ENCODE measurements around the gene PYGO2. TPM values are rescaled to one million over a fixed set of nuclear protein-coding genes. Genes with fewer than 3 reads are reported as not detected.

PYGO2 gene
- total and polyA plus RNA-seq, 12 donors: 26.2 to 61.1 (median 38.7) TPM

DNA sequence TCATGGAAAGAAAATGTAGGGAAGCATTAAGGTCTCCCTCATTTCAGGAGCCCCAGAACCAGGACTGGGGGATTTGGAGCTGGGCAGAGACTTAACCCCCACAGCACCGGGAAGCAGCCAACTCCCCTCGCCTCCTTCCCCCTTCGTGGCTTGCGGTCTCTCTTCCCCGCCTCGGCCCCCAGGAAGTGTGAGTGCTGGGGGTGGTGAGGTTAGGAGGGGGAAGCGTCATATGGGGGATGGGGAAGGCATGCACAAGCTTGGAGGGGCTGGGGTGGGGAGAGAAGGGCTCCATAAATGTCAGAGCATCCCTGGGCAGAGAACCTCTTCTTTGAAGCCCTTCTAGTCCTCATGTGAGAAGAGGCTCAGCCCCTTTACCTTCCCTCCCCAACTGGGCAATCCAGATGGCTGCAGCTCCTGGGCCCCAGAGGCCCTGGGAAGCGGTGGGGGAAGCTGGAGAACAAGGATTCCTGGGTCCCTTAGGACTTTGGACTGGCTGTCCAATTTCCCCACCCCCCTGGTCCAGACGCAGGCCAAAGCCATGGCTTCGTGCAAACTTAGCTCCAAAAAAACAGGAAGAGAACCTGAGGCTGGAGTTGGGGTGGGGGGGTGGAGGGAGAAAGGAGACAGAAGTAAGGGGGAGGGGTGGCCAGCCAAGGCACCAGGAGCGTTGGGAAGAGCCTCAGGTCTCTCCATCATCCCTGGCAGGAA, 48.8 kb upstream of the PYGO2 start:
- peak in 3 of 7 donors; percentile 16 to 51 (median 18) for DNase-seq
- Histone ChIP-seq H3K4me1 (replicated peaks in 1 of 2) (peaks cover 71 to 72% of the 10 kb centered on the region in 2 donors), H3K9me3 (replicated peaks in 1 of 3) (no peaks in the 10 kb centered on the region), H3K27ac (peak overlapping the region in 3 of 5 donors; percentile 64 to 99 (median 75)), H3K27me3 (no peaks in the 10 kb centered on the region), H3K36me3 (replicated peaks in 1 of 2) (peaks cover 0 to 10% of the 10 kb centered on the region in 2 donors), H3K4me3 (no peak overlapping the region)
- intact Hi-C loops (cut with DNase I): no loop called here
- 58 to 72% (median 64%) methylated on average over 7 to 11 of the region's 11 CpGs for WGBS, 4 donors
- TF ChIP-seq, protein P1, sequence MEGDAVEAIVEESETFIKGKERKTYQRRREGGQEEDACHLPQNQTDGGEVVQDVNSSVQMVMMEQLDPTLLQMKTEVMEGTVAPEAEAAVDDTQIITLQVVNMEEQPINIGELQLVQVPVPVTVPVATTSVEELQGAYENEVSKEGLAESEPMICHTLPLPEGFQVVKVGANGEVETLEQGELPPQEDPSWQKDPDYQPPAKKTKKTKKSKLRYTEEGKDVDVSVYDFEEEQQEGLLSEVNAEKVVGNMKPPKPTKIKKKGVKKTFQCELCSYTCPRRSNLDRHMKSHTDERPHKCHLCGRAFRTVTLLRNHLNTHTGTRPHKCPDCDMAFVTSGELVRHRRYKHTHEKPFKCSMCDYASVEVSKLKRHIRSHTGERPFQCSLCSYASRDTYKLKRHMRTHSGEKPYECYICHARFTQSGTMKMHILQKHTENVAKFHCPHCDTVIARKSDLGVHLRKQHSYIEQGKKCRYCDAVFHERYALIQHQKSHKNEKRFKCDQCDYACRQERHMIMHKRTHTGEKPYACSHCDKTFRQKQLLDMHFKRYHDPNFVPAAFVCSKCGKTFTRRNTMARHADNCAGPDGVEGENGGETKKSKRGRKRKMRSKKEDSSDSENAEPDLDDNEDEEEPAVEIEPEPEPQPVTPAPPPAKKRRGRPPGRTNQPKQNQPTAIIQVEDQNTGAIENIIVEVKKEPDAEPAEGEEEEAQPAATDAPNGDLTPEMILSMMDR (IDR thresholded peaks at IDR 0.05): no peak
- TF ChIP-seq POLR2A (IDR thresholded peaks at IDR 0.05): no peak

DNA sequence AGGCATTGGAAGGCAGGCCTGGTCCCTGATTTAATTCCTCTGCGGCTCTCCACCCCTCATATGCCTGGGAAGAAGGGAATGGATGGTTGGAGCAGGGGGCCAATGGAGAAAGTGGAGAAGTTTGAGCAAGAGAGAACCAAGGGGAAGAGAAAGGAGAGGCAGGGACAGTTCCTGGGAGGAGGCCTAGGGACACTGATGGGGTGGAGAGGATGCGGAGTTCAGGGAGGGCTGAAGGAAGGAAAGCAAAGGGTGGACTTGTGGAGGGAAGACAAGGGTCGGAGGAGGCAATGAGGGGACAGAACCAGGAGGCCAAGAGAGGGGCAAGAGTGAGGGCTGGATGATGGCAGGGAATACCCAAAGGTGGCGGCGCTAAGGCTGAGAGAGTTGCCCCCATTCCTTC, 48.2 kb upstream of the PYGO2 start:
- H3K4me1 ChIP-seq (replicated peaks in 1 of 2): peaks cover 78% of the 10 kb centered on the region in 2 donors
- no peak overlapping the region for H3K4me3 ChIP-seq
- H3K27me3 ChIP-seq: no peaks in the 10 kb centered on the region
- H3K36me3 ChIP-seq (replicated peaks in 1 of 2): peaks cover 0 to 4% of the 10 kb centered on the region in 2 donors
- H3K27ac ChIP-seq: peak overlapping the region in 2 of 5 donors; percentile 12 to 99
- intact Hi-C loops (cut with DNase I): no loop called here
- TF ChIP-seq, protein P1 (IDR thresholded peaks at IDR 0.05): no peak
- TF ChIP-seq POLR2A (IDR thresholded peaks at IDR 0.05): no peak
- WGBS, 4 donors: 86 to 92% (median 89%) methylated on average over 5 of the region's 5 CpGs
- H3K9me3 ChIP-seq (replicated peaks in 1 of 3): no peaks in the 10 kb centered on the region
- DNase-seq: peak in 2 of 7 donors; percentile 13 to 51

DNA sequence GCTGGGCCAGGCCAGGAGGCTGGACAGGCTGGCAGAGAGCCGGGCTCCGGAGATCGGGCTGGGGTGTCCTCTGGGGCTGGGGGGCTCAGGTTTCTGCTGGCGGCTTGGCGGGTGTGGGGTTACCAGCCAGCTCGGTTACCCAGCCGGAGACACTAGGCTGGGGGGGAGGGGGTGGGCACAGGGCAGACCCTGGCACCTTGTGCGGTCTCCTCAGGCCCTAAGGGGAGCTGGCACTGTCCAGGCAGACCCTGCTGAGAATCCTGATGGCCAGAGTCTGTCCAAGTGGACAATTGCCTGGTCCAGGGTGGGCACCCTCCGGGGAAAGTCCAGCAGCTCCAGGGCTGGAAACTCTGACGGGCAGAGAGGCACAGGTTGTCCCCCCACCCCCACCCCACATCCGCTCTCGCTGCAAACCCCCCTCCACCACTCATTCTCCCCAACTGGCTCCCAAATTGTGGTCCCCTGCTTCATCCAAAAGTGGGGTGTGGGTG, 47.7 kb upstream of the PYGO2 start:
- peak overlapping the region in 3 of 5 donors; percentile 15 to 99 (median 70) for H3K27ac ChIP-seq
- 77 to 96% (median 93%) methylated on average over 3 to 12 of the region's 12 CpGs for WGBS, 4 donors

More for the DNA sequence above, 47.7 kb upstream of the PYGO2 start:
- peak overlapping the region in 1 of 4 donors; percentile 41 for H3K4me3 ChIP-seq
- intact Hi-C loops (cut with DNase I): no loop called here
- H3K27me3 ChIP-seq: no peaks in the 10 kb centered on the region
- H3K36me3 ChIP-seq (replicated peaks in 1 of 2): no peaks in the 10 kb centered on the region
- peak in 3 of 7 donors; percentile 13 to 49 (median 20) for DNase-seq
- no peak for TF ChIP-seq POLR2A (IDR thresholded peaks at IDR 0.05)
- TF ChIP-seq, protein P1 (IDR thresholded peaks at IDR 0.05): no peak
- H3K9me3 ChIP-seq (replicated peaks in 1 of 3): no peaks in the 10 kb centered on the region
- H3K4me1 ChIP-seq (replicated peaks in 1 of 2): peaks cover 82 to 83% of the 10 kb centered on the region in 2 donors
